HepG2 (cell line): ENCODE measurements around the gene DOCK10. TPM values are rescaled to one million over a fixed set of nuclear protein-coding genes. Genes with fewer than 3 reads are reported as not detected.

Experiments
- ATAC-seq: fragments of 200-7000 bp; cut with Tn5 transposase; 3 replicates; pipeline ENCODE4 v1.9.1; 2020; ENCODE audit warnings: mild to moderate bottlenecking, moderate library complexity
- BruUV-seq: library from RNA; stranded (reverse); fragments of 400-500 nt; replicated peaks from 2 replicates; lab custom pipeline; 2021; lab: Mats Ljungman, UMichigan
- CTCF ChIA-PET: fragments of 300-600 bp; formaldehyde crosslinking; extraction: SDS; loops from one replicate; lab custom pipeline; 2021; ENCODE audit warnings: low total read pairs, inconsistent platforms, low intra/inter-chr PET ratio; lab: Yijun Ruan, JAX
- POLR2A ChIA-PET: fragments of 350-600 bp; sonication (Branson Sonifier 250); formaldehyde crosslinking; loops from one replicate; lab custom pipeline; 2020; ENCODE audit warnings: antibody characterized with exemption, inconsistent platforms; lab: Yijun Ruan, JAX
- DNase-seq: peaks from one replicate; pipeline ENCODE4 v3.0.0-alpha.2; 2015; ENCODE audit warnings: low spot score
- FAIRE-seq: peaks from 3 replicates; lab custom pipeline; 2011; peaks lifted over from hg19 to GRCh38; lab: Jason Lieb, UNC
- H2AFZ ChIP-seq: one replicate; pipeline ENCODE4 v1.6.1; 2011; ENCODE audit warnings: low read length, inconsistent platforms
- H3K27ac ChIP-seq: fragments of 300-600 bp; 3 replicates; pipeline ENCODE4 v1.8.0; 2011; ENCODE audit warnings: mixed run types, mild to moderate bottlenecking, mixed read lengths, low read length, inconsistent platforms; ENCODE audit not compliant: insufficient read depth; ENCODE audit errors: extremely low read length
- H3K27me3 ChIP-seq, 2 experiments: fragments of 200-600 bp in 1 of 2; 2 replicates in 1 of 2; 3 replicates in 1 of 2; pipeline versions ENCODE4 v1.6.0 to v1.8.0; 2011; ENCODE audit warnings: low read length in 2 of 2, mild to moderate bottlenecking in 2 of 2, moderate library complexity in 2 of 2, inconsistent platforms in 1 of 2; ENCODE audit not compliant: insufficient read depth in 2 of 2, control insufficient read depth in 1 of 2
- H3K36me3 ChIP-seq, 2 experiments: fragments of 200-600 bp in 1 of 2; replicated peaks in 1 of 2; 2 replicates in 1 of 2; 3 replicates in 1 of 2; pipeline versions ENCODE4 v1.5.1 to v1.8.0; 2011; ENCODE audit warnings: low read length in 2 of 2, inconsistent platforms in 1 of 2; ENCODE audit not compliant: insufficient read depth in 2 of 2, control insufficient read depth in 1 of 2
- H3K4me1 ChIP-seq: 2 replicates; pipeline ENCODE4 v1.5.1; 2012; ENCODE audit warnings: low read length, inconsistent platforms; ENCODE audit not compliant: insufficient read depth
- H3K4me2 ChIP-seq: 2 replicates; pipeline ENCODE4 v1.6.0; 2011; ENCODE audit warnings: low read depth, low read length, inconsistent platforms
- H3K4me3 ChIP-seq, 3 experiments: fragments of 200-600 bp in 1 of 3; sonication (generic), shearing (Covaris generic) in 1 of 3; replicated peaks in 1 of 3; 2 replicates each; pipeline ENCODE4 v1.5.1; 2011 to 2016; ENCODE audit warnings: low read length in 3 of 3, inconsistent platforms in 2 of 3, low read depth in 2 of 3, mild to moderate bottlenecking in 2 of 3, control low read depth in 1 of 3, mixed read lengths in 1 of 3; ENCODE audit not compliant: insufficient read depth in 1 of 3
- H3K79me2 ChIP-seq: one replicate; pipeline ENCODE4 v1.6.1; 2011; ENCODE audit warnings: low read length, inconsistent platforms; ENCODE audit not compliant: insufficient read depth
- H3K9ac ChIP-seq: 2 replicates; pipeline ENCODE4 v1.6.0; 2011; ENCODE audit warnings: mild to moderate bottlenecking, low read depth, low read length, inconsistent platforms; ENCODE audit not compliant: insufficient read depth
- H3K9me3 ChIP-seq: 2 replicates; pipeline ENCODE4 v1.5.1; 2012; ENCODE audit warnings: mild to moderate bottlenecking, low read length
- H4K20me1 ChIP-seq: 2 replicates; pipeline ENCODE4 v1.6.0; 2011; ENCODE audit warnings: inconsistent platforms, mild to moderate bottlenecking, low read length, moderate library complexity; ENCODE audit not compliant: insufficient read depth
- CEBPZ ChIP-seq: IDR thresholded peaks from 2 replicates; pipeline ENCODE4 v1.6.1; 2012; ENCODE audit warnings: low read length, improper control_type of control experiment
- IRF1 ChIP-seq: sonication (generic); formaldehyde crosslinking; IDR thresholded peaks from 2 replicates; pipeline ENCODE4 v1.4.0; 2020; ENCODE audit warnings: low read depth, mild to moderate bottlenecking, missing genetic modification reagents
- MLLT10 ChIP-seq: sonication (generic); formaldehyde crosslinking; IDR thresholded peaks from 2 replicates; pipeline ENCODE4 v1.4.0; 2020; ENCODE audit warnings: missing genetic modification reagents
- NFATC3 ChIP-seq: sonication (generic); formaldehyde crosslinking; IDR thresholded peaks from 2 replicates; pipeline ENCODE4 v1.5.1; 2020; ENCODE audit warnings: mild to moderate bottlenecking, missing genetic modification reagents
- ZNF256 ChIP-seq: sonication (generic); formaldehyde crosslinking; conservative IDR thresholded peaks from 2 replicates; pipeline ENCODE4 v1.4.0; 2020; ENCODE audit warnings: missing genetic modification reagents
- ZNF547 ChIP-seq: sonication (generic); formaldehyde crosslinking; IDR thresholded peaks from 2 replicates; pipeline ENCODE4 v1.5.1; 2020; ENCODE audit warnings: mild to moderate bottlenecking, missing genetic modification reagents
- ZNF878 ChIP-seq: sonication (generic); formaldehyde crosslinking; IDR thresholded peaks from 2 replicates; pipeline ENCODE4 v1.8.1; 2023; ENCODE audit warnings: mild to moderate bottlenecking, missing genetic modification reagents, moderate library complexity
- WGBS: methylation state at CpG from one replicate; pipeline ENCODE4 v1.1.6; 2017; ENCODE audit warnings: low lambda C conversion rate; 5-methylcytosine and 5-hydroxymethylcytosine counted together
- in situ Hi-C: cut with HindIII; loops from 2 replicates; pipeline ENCODE4 v1.10.0; 2017; ENCODE audit warnings: low pct_unique_long_range_greater_than_20kb; ENCODE audit not compliant: extremely low pct_ligation_motif_present
- intact Hi-C: fragments of 100-400 bp; cut with micrococcal nuclease; formaldehyde crosslinking; loops from one replicate; pipeline ENCODE4 v1.10.0; 2022; ENCODE audit not compliant: unreplicated experiment
- polyA plus RNA-seq, 8 experiments: library from polyadenylated mRNA; depleted of rRNA in 3 of 8; stranded (reverse) in 7 of 8; unstranded in 1 of 8; fragments of >200 nt; fragmentation: Illumina TruSeq in 4 of 8; extraction: Trizol in 4 of 8; gene quantifications; 2 replicates each; pipeline versions ENCODE4 v1.2.1 to v1.2.3, GENCODE V29; 2011 to 2016; ENCODE audit warnings: low read depth in 4 of 8, missing spikeins in 1 of 8, mixed read lengths in 1 of 8; ENCODE audit not compliant: insufficient read depth in 1 of 8
- total RNA-seq, 5 experiments: library from RNA; depleted of rRNA; stranded (reverse); fragments of >200 nt; fragmentation: Illumina TruSeq; extraction: Trizol; gene quantifications; 2 replicates each; pipeline ENCODE4 v1.2.3, GENCODE V29; 2016; ENCODE audit warnings: low read depth in 1 of 5

Gene DOCK10
- total and polyA plus RNA-seq, 2 of the 13 experiments (the other 11 are each of a cell fraction or from before 2014, with no cell fraction given): not detected

- TF ChIP-seq IRF1 (CRISPR knock-in tag) (no peak), ZNF256 (CRISPR knock-in tag) (no peak), CEBPZ (no peak), ZNF878 (CRISPR knock-in tag) (no peak), MLLT10 (no peak), ZNF547 (CRISPR knock-in tag) (no peak)
Observed at GRCh38 chr2:224799691-224800090, 242.6 kb downstream of the DOCK10 start (continued).

DNA sequence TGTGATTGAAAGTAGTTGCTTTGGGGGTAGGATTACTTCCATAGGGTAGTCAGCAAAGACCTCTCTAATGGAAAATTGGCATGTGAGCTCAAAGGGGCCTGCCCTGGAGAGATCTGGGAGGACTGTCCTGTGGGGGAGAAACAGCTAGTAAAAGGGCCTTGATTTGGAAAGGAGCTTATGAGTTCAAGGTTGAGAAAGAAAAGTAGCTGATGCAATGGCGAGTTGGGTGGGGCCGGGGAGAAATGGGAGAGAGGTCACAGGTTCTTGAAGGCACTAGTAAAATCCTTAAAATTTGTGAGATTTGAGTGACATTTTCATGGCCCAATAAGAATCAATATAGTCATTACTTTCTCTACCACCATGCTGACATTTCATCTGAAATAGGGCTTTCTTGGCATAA lies 244.1 kb downstream of the DOCK10 start:
- H2AFZ ChIP-seq: no peak overlapping the region
- H3K9ac ChIP-seq: no peak overlapping the region
- no TSS peak for BruUV-seq
- H3K4me2 ChIP-seq: no peak overlapping the region
- no peaks in the 10 kb centered on the region for H4K20me1 ChIP-seq
- no peak overlapping the region for H3K27ac ChIP-seq
- no peaks in the 10 kb centered on the region for H3K36me3 ChIP-seq
- DNase-seq (no peak), FAIRE-seq (no peak), ATAC-seq (no peak)
- H3K79me2 ChIP-seq: no peaks in the 10 kb centered on the region
- no peak overlapping the region for H3K4me3 ChIP-seq
- POLR2A ChIA-PET: no interaction called here
- H3K9me3 ChIP-seq: no peaks in the 10 kb centered on the region
- no peaks in the 10 kb centered on the region for H3K27me3 ChIP-seq
- intact Hi-C loops: no loop called here
- 27% methylated on average over 2 of the region's 2 CpGs for WGBS
- no peak for TF ChIP-seq NFATC3 (CRISPR knock-in tag)
- in situ Hi-C loops: no loop called here
- H3K4me1 ChIP-seq: no peaks in the 10 kb centered on the region
- CTCF ChIA-PET: no interaction called here
